Stimulated activated memory B cell treated with anti-CD40 and anti-IgM and Interleukin-4, amounts not matched to agents 10 μg/mL and 1 μg/mL and 100 μg/mL, for 72 hours (primary cell): Measurements from ENCODE around the gene FIBP.
"Not testable (repeated sequence)": the region's sequence is repeated elsewhere in the genome, so short reads cannot be mapped to it uniquely, and the experiment has no call there.

Experiments used
- ATAC-seq: fragments of 150-1000 bp; cut with Tn5 transposase; 2 replicates; pipeline ENCODE4 v1.10.0; 2021
- H3K27ac Mint-ChIP-seq: one replicate; pipeline ENCODE4 v1.8.0; 2022; ENCODE audit warnings: mild to moderate bottlenecking, mixed read lengths
- H3K27me3 Mint-ChIP-seq: one replicate; pipeline ENCODE4 v1.8.0; 2022; ENCODE audit warnings: mixed read lengths
- H3K36me3 Mint-ChIP-seq: one replicate; pipeline ENCODE4 v1.8.0; 2022; ENCODE audit warnings: mixed read lengths
- H3K4me1 Mint-ChIP-seq: one replicate; pipeline ENCODE4 v1.8.0; 2022; ENCODE audit warnings: mixed read lengths
- H3K4me3 Mint-ChIP-seq: one replicate; pipeline ENCODE4 v1.8.0; 2022; ENCODE audit warnings: mild to moderate bottlenecking, moderate library complexity, mixed read lengths
- H3K9me3 Mint-ChIP-seq: one replicate; pipeline ENCODE4 v1.8.0; 2022; ENCODE audit warnings: mixed read lengths

Gene FIBP

DNA sequence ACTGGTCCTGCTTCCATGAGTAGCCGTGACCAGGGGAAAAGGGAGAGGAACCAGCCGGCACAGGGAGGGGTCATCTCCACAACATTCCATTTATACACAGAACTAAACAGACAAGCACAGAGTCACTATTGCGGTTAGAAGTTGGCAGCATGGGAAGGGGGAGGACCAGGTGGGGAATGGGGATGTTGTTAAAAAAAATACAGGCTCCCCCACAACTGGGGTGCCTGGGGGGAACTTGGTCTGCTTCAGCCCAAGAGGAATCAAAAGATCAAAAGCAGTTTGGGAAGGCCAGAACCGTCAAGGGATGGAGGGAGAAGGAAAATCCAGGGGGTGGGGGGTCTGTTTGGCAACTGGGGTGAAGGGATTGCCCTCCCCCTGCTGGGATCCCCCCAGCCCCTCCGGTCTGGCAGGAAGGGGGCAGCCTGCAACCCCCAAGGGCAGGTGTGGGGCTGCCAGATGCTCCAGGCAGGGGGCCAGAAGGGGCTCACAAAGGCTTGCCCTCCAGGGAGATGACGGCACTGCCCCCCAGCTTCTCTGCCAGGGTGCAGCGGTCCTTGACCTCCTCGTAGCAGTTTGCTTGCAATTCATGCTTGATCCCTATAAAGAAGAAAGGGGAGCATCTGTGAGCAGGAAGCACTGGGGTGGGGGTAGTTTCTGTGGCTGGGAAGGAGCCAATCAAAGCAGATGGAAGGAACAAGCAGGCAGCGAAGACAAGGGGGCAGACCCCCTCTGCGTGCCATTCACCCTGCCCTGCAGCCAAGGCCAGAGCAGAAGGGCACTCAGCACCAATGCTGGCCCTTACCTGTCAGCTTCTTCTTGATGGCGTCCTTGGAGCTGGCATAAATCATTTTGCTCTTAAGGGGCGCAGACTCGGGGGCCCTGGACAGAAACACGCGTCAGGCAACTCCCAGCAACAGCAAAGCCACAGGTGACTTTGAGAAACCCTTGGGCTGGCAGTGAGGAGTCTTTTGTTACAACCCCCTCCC is 33.1 kb downstream of the FIBP start:
- Mint-ChIP-seq H3K4me3 (peak overlapping the region; percentile 87), H3K9me3 (no peaks in the 10 kb centered on the region), H3K4me1 (peaks cover 53% of the 10 kb centered on the region), H3K27me3 (no peaks in the 10 kb centered on the region), H3K36me3 (peaks cover 66% of the 10 kb centered on the region), H3K27ac (peak overlapping the region; percentile 65)
- ATAC-seq = no peak

GRCh38 chr11:65854161-65854592 is 34.1 kb downstream of the FIBP start:
- Mint-ChIP-seq H3K27ac (no peak overlapping the region), H3K4me1 (peaks cover 47% of the 10 kb centered on the region), H3K27me3 (no peaks in the 10 kb centered on the region), H3K36me3 (peaks cover 66% of the 10 kb centered on the region), H3K4me3 (peak overlapping the region; percentile 46), H3K9me3 (no peaks in the 10 kb centered on the region)
- no peak for ATAC-seq

- no peak overlapping the region for H3K27ac Mint-ChIP-seq
- H3K4me3 Mint-ChIP-seq = peak overlapping the region; percentile 24
- H3K27me3 Mint-ChIP-seq = no peaks in the 10 kb centered on the region
- H3K9me3 Mint-ChIP-seq = no peaks in the 10 kb centered on the region
- ATAC-seq = no peak
- H3K4me1 Mint-ChIP-seq = peaks cover 40% of the 10 kb centered on the region
- H3K36me3 Mint-ChIP-seq = peaks cover 66% of the 10 kb centered on the region
Observed at GRCh38 chr11:65853246-65853979, 34.9 kb downstream of the FIBP start.

GRCh38 chr11:65852508-65853245 is 35.6 kb downstream of the FIBP start:
- no peaks in the 10 kb centered on the region for H3K27me3 Mint-ChIP-seq
- H3K9me3 Mint-ChIP-seq = no peaks in the 10 kb centered on the region
- ATAC-seq = no peak
- peaks cover 66% of the 10 kb centered on the region for H3K36me3 Mint-ChIP-seq
- H3K4me3 Mint-ChIP-seq = no peak overlapping the region
- peaks cover 36% of the 10 kb centered on the region for H3K4me1 Mint-ChIP-seq
- no peak overlapping the region for H3K27ac Mint-ChIP-seq

DNA sequence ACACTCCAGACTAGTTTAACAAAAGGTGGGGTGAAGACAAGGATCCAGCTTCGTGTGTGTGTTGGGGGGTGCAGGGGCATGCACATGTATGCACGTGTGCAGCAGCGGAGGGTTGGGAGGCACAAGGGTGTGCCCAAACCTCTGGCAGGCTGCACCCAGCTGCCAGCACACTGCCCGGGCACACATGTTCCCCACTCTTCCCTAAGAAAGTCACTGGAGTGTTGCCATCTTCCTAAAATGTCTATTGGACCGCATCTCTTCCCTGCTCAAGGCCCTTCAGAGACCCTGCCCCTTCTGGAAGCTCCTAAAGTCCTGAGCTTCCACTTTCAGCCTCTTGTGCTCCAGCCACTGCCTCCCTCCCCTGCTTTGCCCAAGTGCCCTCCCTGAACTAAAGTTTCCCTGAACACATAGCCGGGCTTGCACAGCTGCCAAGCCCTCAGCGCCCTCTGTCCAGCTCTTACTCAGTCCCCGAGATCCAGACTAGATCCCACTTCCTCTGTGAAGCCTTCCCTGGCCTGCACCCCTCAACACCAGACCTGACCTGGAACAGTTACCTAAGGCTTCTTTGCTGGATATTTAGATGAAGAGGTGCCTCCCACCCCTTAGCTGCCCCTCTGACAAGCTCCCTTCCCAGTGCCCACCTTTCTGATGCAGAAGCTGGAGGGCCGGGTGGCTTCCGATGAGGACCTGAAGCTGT is 36.3 kb downstream of the FIBP start:
- no peak overlapping the region for H3K27ac Mint-ChIP-seq
- no peak for ATAC-seq
- H3K4me3 Mint-ChIP-seq = peak overlapping the region; percentile 12
- no peaks in the 10 kb centered on the region for H3K9me3 Mint-ChIP-seq
- H3K4me1 Mint-ChIP-seq = peaks cover 36% of the 10 kb centered on the region
- peaks cover 64% of the 10 kb centered on the region for H3K36me3 Mint-ChIP-seq
- no peaks in the 10 kb centered on the region for H3K27me3 Mint-ChIP-seq

GRCh38 chr11:65851083-65851579 is 37.1 kb downstream of the FIBP start:
- peaks cover 28% of the 10 kb centered on the region for H3K4me1 Mint-ChIP-seq
- ATAC-seq = peak; percentile 13
- peaks cover 56% of the 10 kb centered on the region for H3K36me3 Mint-ChIP-seq
- no peaks in the 10 kb centered on the region for H3K27me3 Mint-ChIP-seq
- no peaks in the 10 kb centered on the region for H3K9me3 Mint-ChIP-seq
- H3K4me3 Mint-ChIP-seq = no peak overlapping the region
- H3K27ac Mint-ChIP-seq = no peak overlapping the region

DNA sequence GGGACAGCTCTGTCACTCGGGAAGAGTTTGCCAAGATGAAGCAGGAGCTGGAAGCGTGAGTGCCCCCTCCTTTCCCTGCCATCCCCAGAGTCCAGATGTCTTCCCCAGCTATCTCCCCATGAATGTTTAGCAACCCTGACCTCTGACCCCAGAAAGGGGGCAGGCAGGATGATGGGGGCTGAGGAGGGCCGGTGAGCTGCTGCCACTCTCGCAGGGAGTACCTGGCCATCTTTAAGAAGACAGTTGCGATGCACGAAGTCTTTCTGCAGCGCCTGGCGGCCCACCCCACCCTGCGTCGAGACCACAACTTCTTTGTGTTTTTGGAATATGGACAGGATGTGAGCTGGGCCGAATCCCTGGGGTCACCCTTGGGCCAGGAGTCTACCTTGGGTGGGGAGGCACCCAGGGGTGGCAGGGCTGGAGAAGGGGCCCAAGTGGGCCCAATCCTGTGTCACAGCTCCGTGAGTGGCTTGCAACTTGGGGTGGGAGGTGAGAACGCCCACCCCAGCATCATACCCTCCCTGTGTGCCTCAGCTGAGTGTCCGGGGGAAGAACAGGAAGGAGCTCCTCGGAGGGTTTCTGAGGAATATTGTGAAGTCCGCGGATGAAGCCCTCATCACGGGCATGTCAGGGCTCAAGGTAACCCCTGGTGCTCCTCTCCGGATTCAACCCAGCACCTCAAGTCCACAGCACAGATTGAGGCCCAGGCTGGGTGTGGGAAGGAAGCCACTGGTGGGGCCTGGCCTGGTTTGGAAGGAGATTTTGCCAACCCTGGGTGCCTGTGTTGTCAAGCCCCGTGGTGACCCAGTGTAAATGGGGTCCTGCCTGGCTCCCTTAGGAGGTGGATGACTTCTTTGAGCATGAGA is 37.8 kb downstream of the FIBP start:
- H3K9me3 Mint-ChIP-seq = no peaks in the 10 kb centered on the region
- H3K36me3 Mint-ChIP-seq = peaks cover 49% of the 10 kb centered on the region
- no peak overlapping the region for H3K27ac Mint-ChIP-seq
- H3K4me3 Mint-ChIP-seq = no peak overlapping the region
- no peak for ATAC-seq
- H3K4me1 Mint-ChIP-seq = peaks cover 24% of the 10 kb centered on the region
- no peaks in the 10 kb centered on the region for H3K27me3 Mint-ChIP-seq

GRCh38 chr11:65849771-65850216 is 38.5 kb downstream of the FIBP start:
- H3K9me3 Mint-ChIP-seq = no peaks in the 10 kb centered on the region
- no peaks in the 10 kb centered on the region for H3K27me3 Mint-ChIP-seq
- no peak for ATAC-seq
- H3K36me3 Mint-ChIP-seq = peaks cover 43% of the 10 kb centered on the region
- H3K4me1 Mint-ChIP-seq = peaks cover 17% of the 10 kb centered on the region
- H3K4me3 Mint-ChIP-seq = no peak overlapping the region
- no peak overlapping the region for H3K27ac Mint-ChIP-seq

GRCh38 chr11:65849366-65849765 is 38.9 kb downstream of the FIBP start:
- Mint-ChIP-seq H3K36me3 (peaks cover 38% of the 10 kb centered on the region), H3K27ac (no peak overlapping the region), H3K4me3 (no peak overlapping the region), H3K27me3 (no peaks in the 10 kb centered on the region), H3K4me1 (peaks cover 13% of the 10 kb centered on the region), H3K9me3 (no peaks in the 10 kb centered on the region)
- no peak for ATAC-seq

DNA sequence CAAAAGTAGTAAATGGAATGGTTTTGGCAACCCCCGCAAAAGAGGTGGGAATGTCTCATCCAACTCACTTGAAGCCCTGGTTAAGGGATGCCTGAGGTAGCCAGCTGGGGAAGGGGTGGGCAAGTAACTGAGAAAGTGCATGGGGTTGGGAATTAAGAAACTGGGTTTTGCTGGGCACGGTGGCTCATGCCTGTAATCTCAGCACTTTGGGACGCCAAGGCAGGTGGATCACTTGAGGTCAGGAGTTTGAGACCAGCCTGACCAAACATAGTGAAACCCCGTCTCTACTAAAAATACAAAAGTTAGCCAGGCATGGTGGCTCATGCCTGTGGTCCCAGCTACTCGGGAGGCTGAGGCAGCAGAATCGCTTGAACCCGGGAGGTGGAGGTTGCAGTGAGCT is 39.6 kb downstream of the FIBP start:
- peaks cover 32% of the 10 kb centered on the region for H3K36me3 Mint-ChIP-seq
- H3K4me1 Mint-ChIP-seq, ATAC-seq, H3K9me3 Mint-ChIP-seq, H3K27ac Mint-ChIP-seq, H3K4me3 Mint-ChIP-seq, H3K27me3 Mint-ChIP-seq: not testable (repeated sequence)

DNA sequence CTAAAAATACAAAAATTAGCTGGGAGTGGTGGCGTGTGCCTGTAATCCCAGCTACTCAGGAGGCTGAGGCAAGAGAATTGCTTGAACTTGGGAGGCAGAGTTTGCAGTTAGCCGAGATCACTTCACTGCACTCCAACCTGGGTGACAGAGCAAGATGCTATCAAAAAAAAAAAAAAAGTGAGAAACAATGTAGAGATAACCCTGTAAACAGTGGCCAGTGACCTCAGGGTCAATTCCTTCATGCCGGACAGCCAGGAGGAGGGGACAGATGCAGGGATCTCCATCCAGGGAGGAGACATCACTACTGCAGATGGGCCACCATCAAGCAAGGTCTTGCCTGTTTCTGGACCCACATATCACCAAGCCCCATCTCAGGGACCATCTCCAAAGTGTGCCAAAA is 40.5 kb downstream of the FIBP start:
- H3K9me3 Mint-ChIP-seq = no peaks in the 10 kb centered on the region
- ATAC-seq = no peak
- H3K4me3 Mint-ChIP-seq = no peak overlapping the region
- H3K27ac Mint-ChIP-seq = no peak overlapping the region
- H3K36me3 Mint-ChIP-seq = peaks cover 22% of the 10 kb centered on the region
- no peaks in the 10 kb centered on the region for H3K4me1 Mint-ChIP-seq
- no peaks in the 10 kb centered on the region for H3K27me3 Mint-ChIP-seq

- no peaks in the 10 kb centered on the region for H3K27me3 Mint-ChIP-seq
- no peaks in the 10 kb centered on the region for H3K4me1 Mint-ChIP-seq
- no peak overlapping the region for H3K27ac Mint-ChIP-seq
- no peaks in the 10 kb centered on the region for H3K36me3 Mint-ChIP-seq
- no peaks in the 10 kb centered on the region for H3K9me3 Mint-ChIP-seq
- no peak overlapping the region for H3K4me3 Mint-ChIP-seq
- ATAC-seq = no peak
Observed at GRCh38 chr11:65844231-65844872, 43.9 kb downstream of the FIBP start.

DNA sequence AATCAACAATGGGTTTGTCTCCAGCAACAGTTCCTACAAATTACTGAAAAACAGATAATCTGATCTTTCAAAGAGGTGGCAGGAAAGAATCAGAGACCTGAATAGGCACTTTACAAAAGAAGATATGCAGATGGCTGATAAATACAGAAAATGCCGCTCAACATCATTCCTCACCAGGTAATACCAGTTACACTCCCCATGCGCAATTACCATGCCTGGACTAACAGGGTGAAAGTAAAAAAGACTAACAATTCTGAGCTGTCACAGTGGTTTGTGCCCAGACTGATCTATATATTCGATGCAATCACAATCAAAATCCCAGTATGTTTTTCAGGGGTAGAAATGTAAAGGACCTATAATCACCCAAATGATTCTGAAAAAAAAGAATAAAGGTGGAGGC is 44.5 kb downstream of the FIBP start:
- no peaks in the 10 kb centered on the region for H3K9me3 Mint-ChIP-seq
- no peak for ATAC-seq
- H3K36me3 Mint-ChIP-seq = no peaks in the 10 kb centered on the region
- no peaks in the 10 kb centered on the region for H3K27me3 Mint-ChIP-seq
- H3K27ac Mint-ChIP-seq = no peak overlapping the region
- no peak overlapping the region for H3K4me3 Mint-ChIP-seq
- H3K4me1 Mint-ChIP-seq = no peaks in the 10 kb centered on the region
